HUDEP-2 (cell line): Measurements from ENCODE around the gene NRXN3.
A peak's percentile ranks its signal among the peaks of the same experiment; 100 is the strongest.

Experiments used
- DNase-seq, 76 experiments: peaks; one replicate each; lab custom pipeline; 2025; ENCODE audit not compliant: unreplicated experiment in 76 of 76; lab: John Stamatoyannopoulos, UW

Gene NRXN3

GRCh38 chr14:78316052-78316451 lies 145.9 kb downstream of the NRXN3 start:
- no peak for DNase-seq

- DNase-seq: no peak
These were observed 146.6 kb downstream of the NRXN3 start for GRCh38 chr14:78316786-78317185.

GRCh38 chr14:78319406-78319805 lies 149.2 kb downstream of the NRXN3 start:
- DNase-seq: peak in 75 of 76 experiments; percentile 17 to 94 (median 78)

- peak in 74 of 76 experiments; percentile 20 to 88 (median 67) for DNase-seq
These were observed 149.9 kb downstream of the NRXN3 start for GRCh38 chr14:78319887-78320635.

- no peak for DNase-seq
These were observed 154.2 kb downstream of the NRXN3 start for GRCh38 chr14:78324353-78324752.

- DNase-seq: no peak
These were observed 155.7 kb downstream of the NRXN3 start for GRCh38 chr14:78325911-78326310.

GRCh38 chr14:78327426-78328221 lies 157.5 kb downstream of the NRXN3 start:
- no peak for DNase-seq

- no peak for DNase-seq
These were observed 159.2 kb downstream of the NRXN3 start for GRCh38 chr14:78329371-78329770.

- no peak for DNase-seq
These were observed 165.4 kb downstream of the NRXN3 start for GRCh38 chr14:78335531-78335930.

GRCh38 chr14:78340250-78340649 lies 170.1 kb downstream of the NRXN3 start:
- DNase-seq: no peak

- no peak for DNase-seq
These were observed 171.7 kb downstream of the NRXN3 start for GRCh38 chr14:78341827-78342389.

- DNase-seq: no peak
These were observed 172.7 kb downstream of the NRXN3 start for GRCh38 chr14:78342879-78343278.

- DNase-seq: no peak
These were observed 174.1 kb downstream of the NRXN3 start for GRCh38 chr14:78344290-78344689.

GRCh38 chr14:78345131-78345744 lies 175.1 kb downstream of the NRXN3 start:
- no peak for DNase-seq

GRCh38 chr14:78346747-78347146 lies 176.6 kb downstream of the NRXN3 start:
- no peak for DNase-seq

- DNase-seq: no peak
These were observed 184.9 kb downstream of the NRXN3 start for GRCh38 chr14:78355109-78355508.

GRCh38 chr14:78356391-78356790 lies 186.2 kb downstream of the NRXN3 start:
- no peak for DNase-seq

GRCh38 chr14:78358591-78358990 lies 188.4 kb downstream of the NRXN3 start:
- no peak for DNase-seq

GRCh38 chr14:78359581-78359980 lies 189.4 kb downstream of the NRXN3 start:
- DNase-seq: no peak

- no peak for DNase-seq
These were observed 192.8 kb downstream of the NRXN3 start for GRCh38 chr14:78363008-78363407.

GRCh38 chr14:78367355-78367754 lies 197.2 kb downstream of the NRXN3 start:
- no peak for DNase-seq
